DMS 273 (cell line): ENCODE data around the gene BHMT.
"Not testable (repeated sequence)": the region's sequence is repeated elsewhere in the genome, so short reads cannot be mapped to it uniquely, and the experiment has no call there.

Source experiments
- DNase-seq: peaks from one replicate; lab custom pipeline; 2025; ENCODE audit not compliant: unreplicated experiment; lab: John Stamatoyannopoulos, UW

Gene BHMT

GRCh38 chr5:79171635-79172245, 60.1 kb downstream of the BHMT start:
- no peak for DNase-seq

GRCh38 chr5:79172269-79172668, 60.7 kb downstream of the BHMT start:
- no peak for DNase-seq

GRCh38 chr5:79173626-79174025, 62.0 kb downstream of the BHMT start:
- DNase-seq, result no peak

- not testable (repeated sequence) for DNase-seq
Observed at GRCh38 chr5:79180449-79180848, 68.8 kb downstream of the BHMT start.

- peak; percentile 18 for DNase-seq
Observed at GRCh38 chr5:79181419-79182022, 69.9 kb downstream of the BHMT start.
